ENCODE measurements around the gene TMEM98.
"Not testable (repeated sequence)": the region's sequence is repeated elsewhere in the genome, so short reads cannot be mapped to it uniquely, and the experiment has no call there.

- TF ChIP-seq CLOCK (CRISPR knock-in tag; IDR thresholded peaks at IDR 0.05; ENCODE audit: borderline replicate concordance); ZNF639 (CRISPR knock-in tag; conservative IDR thresholded peaks at IDR 0.05 in 1 of 2, IDR thresholded peaks at IDR 0.05 in 1 of 2); ZBTB5 (IDR thresholded peaks at IDR 0.05); MAFG (tag; conservative IDR thresholded peaks at IDR 0.05); NR3C1 (CRISPR knock-in tag; IDR thresholded peaks at IDR 0.05); ZNF57 (CRISPR knock-in tag; IDR thresholded peaks at IDR 0.05); FOS (IDR thresholded peaks at IDR 0.05; ENCODE audit: extremely low read depth, insufficient read length); HDAC2 (IDR thresholded peaks at IDR 0.05): not testable (repeated sequence)
Observed at GRCh38 chr17:32987453-32987805, 59.5 kb downstream of the TMEM98 start.

Data from K562 (cell line).